LNCaP clone FGC (cell line): ENCODE results near the gene ADGRD1.

ENCODE experiments used
- DNase-seq: peaks from one replicate; pipeline ENCODE4 v3.0.0-alpha.2; 2011; ENCODE audit warnings: low read depth
- H3K4me3 ChIP-seq: 2 replicates; pipeline ENCODE4 v1.5.1; 2011; ENCODE audit warnings: mild to moderate bottlenecking, low read depth, low read length, control low read depth
- TF ChIP-seq, protein P1 (sequence below): IDR thresholded peaks from 2 replicates; pipeline ENCODE4 v1.5.1; 2012; ENCODE audit warnings: mild to moderate bottlenecking; ENCODE audit not compliant: control insufficient read depth, insufficient read depth; ENCODE audit errors: extremely low read depth

The ADGRD1 gene

DNA sequence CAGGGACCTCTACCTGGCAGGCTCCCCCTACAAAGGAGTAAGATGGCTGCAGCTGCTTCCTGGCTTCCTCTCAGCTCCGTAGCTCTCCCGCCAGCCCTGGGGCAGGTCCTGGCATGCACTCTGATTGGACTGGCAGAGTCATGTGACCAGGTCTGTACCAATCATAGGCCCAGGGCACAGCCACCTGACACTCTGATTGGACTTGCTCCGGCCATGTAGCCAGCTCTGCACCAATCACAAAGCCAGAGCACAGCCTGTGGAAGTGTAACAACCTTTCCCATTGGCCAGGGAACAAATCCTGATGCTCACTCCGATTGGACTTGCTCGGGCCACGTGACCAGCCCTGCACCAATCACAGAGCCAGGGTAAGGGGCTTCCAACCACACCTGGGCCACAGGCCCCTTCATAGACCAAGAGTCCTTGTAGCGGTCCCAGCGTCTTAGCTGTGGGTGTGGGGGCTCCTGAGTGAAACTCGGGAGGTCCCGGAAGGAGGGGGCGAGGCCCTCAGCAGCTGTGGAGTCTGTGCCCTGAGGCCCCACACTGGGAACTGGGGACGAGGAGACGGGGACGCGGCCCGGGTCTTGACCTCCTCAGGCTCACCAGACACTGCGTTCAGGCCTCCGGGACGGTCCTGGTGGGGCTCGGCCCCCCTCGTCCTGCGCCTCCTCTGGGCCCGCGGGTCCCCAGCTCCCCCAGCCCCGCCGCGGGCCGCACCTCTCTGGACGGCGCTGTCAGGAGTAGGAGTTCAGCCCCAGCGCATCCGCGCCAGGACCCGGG is 210.6 kb downstream of the ADGRD1 start:
- DNase-seq, result no peak
- TF ChIP-seq, protein P1, sequence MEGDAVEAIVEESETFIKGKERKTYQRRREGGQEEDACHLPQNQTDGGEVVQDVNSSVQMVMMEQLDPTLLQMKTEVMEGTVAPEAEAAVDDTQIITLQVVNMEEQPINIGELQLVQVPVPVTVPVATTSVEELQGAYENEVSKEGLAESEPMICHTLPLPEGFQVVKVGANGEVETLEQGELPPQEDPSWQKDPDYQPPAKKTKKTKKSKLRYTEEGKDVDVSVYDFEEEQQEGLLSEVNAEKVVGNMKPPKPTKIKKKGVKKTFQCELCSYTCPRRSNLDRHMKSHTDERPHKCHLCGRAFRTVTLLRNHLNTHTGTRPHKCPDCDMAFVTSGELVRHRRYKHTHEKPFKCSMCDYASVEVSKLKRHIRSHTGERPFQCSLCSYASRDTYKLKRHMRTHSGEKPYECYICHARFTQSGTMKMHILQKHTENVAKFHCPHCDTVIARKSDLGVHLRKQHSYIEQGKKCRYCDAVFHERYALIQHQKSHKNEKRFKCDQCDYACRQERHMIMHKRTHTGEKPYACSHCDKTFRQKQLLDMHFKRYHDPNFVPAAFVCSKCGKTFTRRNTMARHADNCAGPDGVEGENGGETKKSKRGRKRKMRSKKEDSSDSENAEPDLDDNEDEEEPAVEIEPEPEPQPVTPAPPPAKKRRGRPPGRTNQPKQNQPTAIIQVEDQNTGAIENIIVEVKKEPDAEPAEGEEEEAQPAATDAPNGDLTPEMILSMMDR, result no peak
- no peak overlapping the region for H3K4me3 ChIP-seq

DNA sequence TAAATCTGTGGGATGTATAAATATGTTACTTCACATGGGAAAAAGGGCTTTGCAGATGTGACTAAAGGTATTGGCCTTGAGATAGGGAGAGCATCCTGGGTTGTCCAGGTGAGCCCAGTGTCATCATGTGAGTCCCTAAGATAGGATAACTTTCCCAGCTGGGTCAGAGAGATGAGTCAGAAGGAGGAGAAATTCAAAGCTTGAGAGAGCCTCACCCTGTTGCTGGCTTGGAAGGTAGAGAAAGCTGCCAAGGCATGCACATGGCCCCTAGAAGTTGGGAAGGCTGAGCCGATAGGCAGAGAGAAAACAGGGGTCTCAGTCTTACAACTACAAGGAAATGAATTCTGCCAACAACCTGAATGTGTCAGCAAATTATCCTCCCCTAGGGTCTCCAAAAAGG is 213.0 kb downstream of the ADGRD1 start:
- DNase-seq, result no peak
- TF ChIP-seq, protein P1, result no peak
- no peak overlapping the region for H3K4me3 ChIP-seq

DNA sequence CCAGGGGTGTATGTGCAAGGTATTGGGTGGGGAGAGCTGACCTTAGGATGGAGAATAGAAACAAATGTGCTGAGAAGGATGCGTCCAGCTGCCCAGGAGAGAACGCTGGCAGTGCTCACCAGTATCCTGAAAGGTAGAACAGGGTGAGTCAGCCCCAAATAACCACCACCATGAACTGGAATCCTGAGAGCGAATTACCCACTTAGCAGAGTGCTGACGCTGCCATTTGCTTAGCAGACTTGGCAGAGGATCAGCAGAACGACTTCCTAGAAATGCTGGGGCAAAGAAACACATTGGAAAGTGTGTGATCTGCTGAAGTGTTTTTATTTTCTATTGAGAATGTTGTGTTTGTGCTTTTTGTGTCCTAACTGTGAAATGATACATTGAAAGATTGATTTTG is 213.6 kb downstream of the ADGRD1 start:
- TF ChIP-seq, protein P1, result no peak
- H3K4me3 ChIP-seq, result no peak overlapping the region
- DNase-seq, result peak; percentile 14

DNA sequence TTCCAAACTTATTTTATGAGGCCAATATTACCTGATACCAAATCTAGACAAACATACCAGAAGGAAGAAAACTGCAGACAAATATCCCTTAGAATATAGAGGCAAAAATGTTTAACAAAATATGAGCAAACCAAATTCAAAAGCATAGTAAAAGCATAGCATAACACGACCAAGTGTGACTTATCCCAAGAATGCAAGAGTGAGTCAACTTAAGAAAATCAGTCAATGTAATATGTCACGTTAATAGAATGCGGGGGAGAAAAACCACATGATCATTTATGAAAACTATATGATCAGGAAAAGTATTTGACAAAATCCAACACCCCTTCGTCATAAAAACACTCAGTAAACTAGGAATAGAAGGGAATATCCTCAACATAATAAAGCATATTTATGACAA is 217.3 kb downstream of the ADGRD1 start:
- no peak overlapping the region for H3K4me3 ChIP-seq
- TF ChIP-seq, protein P1, result no peak
- no peak for DNase-seq

DNA sequence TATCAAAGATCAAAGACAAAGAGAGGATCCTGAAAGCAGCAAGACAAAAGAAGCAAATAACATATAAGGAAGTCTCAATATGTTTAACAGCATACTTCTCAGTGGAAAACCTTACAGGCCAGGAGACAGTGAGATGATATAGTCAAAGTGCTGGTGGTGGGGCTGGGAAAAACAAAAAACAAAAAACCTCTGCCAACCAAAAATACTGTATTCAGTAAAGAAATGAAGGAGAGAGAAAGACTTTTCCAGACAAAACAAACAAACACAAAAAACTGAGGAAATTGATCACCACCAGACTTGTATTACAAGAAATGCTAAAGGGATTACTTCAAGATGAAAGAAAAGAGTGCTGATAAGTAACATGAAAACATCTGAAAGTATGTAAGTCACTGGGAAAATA is 221.2 kb downstream of the ADGRD1 start:
- DNase-seq, result no peak
- TF ChIP-seq, protein P1, result no peak
- no peak overlapping the region for H3K4me3 ChIP-seq

DNA sequence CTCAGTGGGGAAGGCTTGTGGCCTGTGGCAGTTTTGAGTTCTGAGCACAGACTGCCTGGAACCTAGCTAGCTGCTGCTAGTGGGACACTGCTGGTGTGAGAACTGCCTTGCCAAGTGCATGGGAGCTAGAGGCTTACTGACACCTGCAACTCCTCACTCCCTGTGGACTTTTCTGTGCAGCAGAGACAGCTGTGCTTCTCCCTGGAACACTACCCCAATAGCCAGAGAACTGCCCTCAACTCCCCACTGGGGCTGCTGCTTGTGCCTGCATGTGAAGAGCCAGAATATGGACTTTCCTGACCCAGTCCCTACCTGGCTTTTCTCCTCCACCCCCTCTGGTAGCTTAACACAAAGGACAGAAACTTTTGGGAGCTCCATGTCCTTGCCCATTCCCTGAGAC is 222.6 kb downstream of the ADGRD1 start:
- no peak overlapping the region for H3K4me3 ChIP-seq
- TF ChIP-seq, protein P1, result no peak
- DNase-seq, result no peak

DNA sequence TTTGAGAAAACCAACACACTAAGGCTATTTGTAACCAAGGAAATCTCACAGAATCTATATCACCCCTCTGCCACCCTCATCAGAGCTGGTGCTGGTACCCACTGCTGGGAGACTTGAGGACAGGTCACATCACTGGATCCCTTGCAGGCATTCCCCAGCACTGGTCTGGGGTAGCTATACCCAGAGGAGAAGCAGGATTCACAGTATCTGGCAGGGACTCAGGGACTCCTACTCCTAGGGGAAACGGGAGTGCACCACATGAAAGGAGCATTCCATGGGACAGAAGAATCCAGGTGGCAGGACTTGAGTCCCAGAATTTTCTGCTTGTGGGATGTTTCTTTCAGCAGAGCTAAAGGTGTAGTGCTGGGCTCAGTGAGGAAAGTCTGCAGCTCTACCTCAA is 223.2 kb downstream of the ADGRD1 start:
- TF ChIP-seq, protein P1, result no peak
- DNase-seq, result no peak
- H3K4me3 ChIP-seq, result no peak overlapping the region
